ENCODE results near the gene EN1.

EN1 gene

DNA sequence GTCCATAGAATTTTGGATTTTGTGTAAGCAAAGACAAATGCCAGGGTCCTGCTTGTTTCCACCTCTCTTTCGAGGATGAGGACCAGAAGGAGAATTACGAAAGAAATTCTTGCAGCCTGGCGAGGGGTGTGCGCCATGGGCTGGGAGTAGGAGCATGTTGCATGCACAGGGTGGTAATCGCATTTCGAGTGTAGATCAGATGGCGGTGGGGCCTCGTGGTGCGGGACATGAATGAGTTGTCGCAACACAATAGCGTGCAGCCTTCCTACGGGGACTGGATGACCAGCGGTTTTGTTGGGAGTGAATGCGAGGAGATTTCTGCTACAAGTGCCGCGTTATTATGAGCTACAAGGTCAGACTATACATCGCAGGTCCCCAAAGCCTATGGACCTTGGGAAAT is 4.2 kb upstream of the EN1 start:
- no peak for DNase-seq (ENCODE audit: low read depth)
- TF ChIP-seq, protein P1, sequence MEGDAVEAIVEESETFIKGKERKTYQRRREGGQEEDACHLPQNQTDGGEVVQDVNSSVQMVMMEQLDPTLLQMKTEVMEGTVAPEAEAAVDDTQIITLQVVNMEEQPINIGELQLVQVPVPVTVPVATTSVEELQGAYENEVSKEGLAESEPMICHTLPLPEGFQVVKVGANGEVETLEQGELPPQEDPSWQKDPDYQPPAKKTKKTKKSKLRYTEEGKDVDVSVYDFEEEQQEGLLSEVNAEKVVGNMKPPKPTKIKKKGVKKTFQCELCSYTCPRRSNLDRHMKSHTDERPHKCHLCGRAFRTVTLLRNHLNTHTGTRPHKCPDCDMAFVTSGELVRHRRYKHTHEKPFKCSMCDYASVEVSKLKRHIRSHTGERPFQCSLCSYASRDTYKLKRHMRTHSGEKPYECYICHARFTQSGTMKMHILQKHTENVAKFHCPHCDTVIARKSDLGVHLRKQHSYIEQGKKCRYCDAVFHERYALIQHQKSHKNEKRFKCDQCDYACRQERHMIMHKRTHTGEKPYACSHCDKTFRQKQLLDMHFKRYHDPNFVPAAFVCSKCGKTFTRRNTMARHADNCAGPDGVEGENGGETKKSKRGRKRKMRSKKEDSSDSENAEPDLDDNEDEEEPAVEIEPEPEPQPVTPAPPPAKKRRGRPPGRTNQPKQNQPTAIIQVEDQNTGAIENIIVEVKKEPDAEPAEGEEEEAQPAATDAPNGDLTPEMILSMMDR (conservative IDR thresholded peaks at IDR 0.05; ENCODE audit: low read depth, low read length) = no peak
- H3K4me3 ChIP-seq (ENCODE audit: low read depth, low read length) = no peak overlapping the region

DNA sequence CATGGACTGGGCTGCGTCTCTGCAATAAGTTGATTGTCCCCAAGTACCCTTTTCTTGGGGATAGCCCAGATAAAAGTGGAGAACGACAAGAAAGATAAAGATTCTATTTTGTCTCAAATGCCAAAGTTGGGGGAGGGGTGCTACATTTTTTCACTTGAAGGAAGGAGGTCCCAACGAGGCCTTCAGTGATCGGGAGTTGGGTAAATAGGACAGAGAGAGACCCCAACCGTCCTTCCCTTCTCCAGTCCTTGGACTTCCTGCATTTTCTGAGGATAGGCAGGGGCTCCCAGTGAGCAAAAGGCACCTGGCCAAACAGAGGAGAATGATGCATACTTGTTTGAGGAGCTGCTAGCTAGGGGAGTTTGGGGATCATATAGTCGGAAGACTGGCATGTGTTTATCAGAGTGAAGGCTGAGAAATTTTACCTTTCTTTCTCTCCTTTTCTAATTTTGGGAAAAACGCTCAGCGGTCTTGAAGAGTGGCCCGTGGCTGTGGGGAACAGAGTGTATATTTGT is 3.5 kb upstream of the EN1 start:
- DNase-seq (ENCODE audit: low read depth) = no peak
- no peak overlapping the region for H3K4me3 ChIP-seq (ENCODE audit: low read depth, low read length)
- TF ChIP-seq, protein P1 (conservative IDR thresholded peaks at IDR 0.05; ENCODE audit: low read depth, low read length) = no peak

DNA sequence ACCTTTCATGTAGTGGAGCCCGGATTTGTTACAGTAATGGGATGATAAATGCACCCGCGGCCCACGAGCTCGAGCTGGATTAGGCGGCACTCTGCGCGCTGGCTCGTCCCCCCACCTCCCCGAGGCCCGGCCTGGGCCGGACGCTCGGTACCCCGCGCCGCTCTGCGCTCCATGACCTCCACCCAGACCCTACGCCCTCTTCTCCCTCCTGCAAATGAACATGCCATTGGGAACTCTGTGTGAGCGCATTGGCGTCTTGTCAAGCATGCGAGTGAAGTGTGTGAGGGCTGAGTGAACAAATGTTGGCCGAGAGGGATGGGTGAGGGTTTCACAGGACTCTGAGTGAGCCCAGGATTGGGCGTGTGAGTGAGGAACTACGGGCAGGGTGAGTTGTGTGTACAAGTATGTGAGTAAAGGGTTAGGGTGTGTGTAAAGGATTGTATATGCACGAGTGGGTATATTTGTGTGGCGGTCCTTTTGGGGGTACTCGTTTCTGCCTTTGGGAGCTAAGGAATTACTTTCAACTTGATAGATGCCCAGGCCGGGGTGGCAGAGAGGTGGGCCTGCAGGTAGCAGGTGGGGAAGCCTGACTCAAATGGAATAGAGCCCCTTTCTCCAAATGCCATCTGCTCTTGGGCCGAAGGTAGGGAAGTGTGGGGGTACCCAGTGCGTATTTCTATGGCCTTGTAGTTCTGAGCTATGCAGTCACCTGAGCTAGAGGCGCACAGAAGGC is 2.9 kb upstream of the EN1 start:
- TF ChIP-seq, protein P1 (conservative IDR thresholded peaks at IDR 0.05; ENCODE audit: low read depth, low read length) = no peak
- H3K4me3 ChIP-seq (ENCODE audit: low read depth, low read length) = no peak overlapping the region
- no peak for DNase-seq (ENCODE audit: low read depth)

GRCh38 chr2:118849226-118850167 is 2.0 kb upstream of the EN1 start:
- no peak for DNase-seq (ENCODE audit: low read depth)
- H3K4me3 ChIP-seq (ENCODE audit: low read depth, low read length) = no peak overlapping the region
- TF ChIP-seq, protein P1 (conservative IDR thresholded peaks at IDR 0.05; ENCODE audit: low read depth, low read length) = no peak

DNA sequence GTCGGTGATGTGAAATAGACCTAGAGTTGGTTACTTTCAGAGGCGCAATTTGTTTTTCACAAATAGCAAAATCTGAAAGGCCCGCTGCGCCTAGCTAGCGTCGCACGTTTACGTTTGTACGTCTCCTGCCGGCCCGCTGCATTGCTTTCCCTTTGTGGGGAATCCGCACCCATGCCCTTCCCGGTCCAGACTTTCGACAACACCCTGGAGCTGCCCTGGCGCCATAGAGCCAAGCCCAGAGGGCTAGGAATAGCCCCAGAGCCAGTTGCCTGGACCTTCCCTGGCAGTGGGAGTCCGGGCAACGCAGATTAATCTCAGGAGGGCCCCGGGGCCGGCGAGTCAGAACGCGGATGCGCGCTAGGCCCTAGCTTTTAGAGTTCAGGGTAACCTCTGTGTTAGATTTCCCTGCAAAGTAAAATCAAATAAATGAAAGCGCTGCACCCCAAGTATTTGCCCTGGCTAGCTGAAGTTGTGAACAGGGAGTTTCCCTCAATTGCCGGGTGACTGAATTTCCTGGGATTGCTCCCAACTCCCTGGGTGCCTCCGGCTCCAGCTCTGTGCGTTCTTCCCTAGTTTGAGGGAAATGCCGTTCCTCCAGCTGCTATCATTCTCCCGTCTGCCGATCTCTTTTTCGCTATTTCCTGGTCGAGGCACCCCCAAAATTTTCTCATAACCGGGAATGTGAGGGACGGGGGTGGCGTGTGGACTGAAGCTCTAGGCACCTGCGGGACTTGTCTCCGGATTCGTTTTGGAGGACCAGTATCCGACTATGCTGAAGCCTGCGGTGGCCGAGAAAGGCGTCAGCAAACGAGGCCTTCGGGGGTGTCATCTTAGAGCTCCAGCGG is 1.2 kb upstream of the EN1 start:
- H3K4me3 ChIP-seq (ENCODE audit: low read depth, low read length) = no peak overlapping the region
- TF ChIP-seq, protein P1 (conservative IDR thresholded peaks at IDR 0.05; ENCODE audit: low read depth, low read length) = no peak
- DNase-seq (ENCODE audit: low read depth) = no peak

GRCh38 chr2:118847762-118848172 is 319 bp upstream of the EN1 start:
- H3K4me3 ChIP-seq (ENCODE audit: low read depth, low read length) = no peak overlapping the region
- TF ChIP-seq, protein P1 (conservative IDR thresholded peaks at IDR 0.05; ENCODE audit: low read depth, low read length) = no peak
- DNase-seq (ENCODE audit: low read depth) = no peak

All from choroid plexus epithelial cell (primary cell).